GM12891 (cell line): Measurements from ENCODE around the gene EXOC6. TPM values are rescaled to one million over a fixed set of nuclear protein-coding genes. Genes with fewer than 3 reads are reported as not detected.
A peak's percentile ranks its signal among the peaks of the same experiment; 100 is the strongest.

Source experiments
- DNase-seq: peaks from one replicate; pipeline ENCODE4 v3.0.0; 2011; ENCODE audit warnings: low spot score; ENCODE audit not compliant: insufficient read length
- FAIRE-seq: peaks from 2 replicates; lab custom pipeline; 2011; peaks lifted over from hg19 to GRCh38; lab: Jason Lieb, UNC
- PAX5 ChIP-seq: IDR thresholded peaks from 2 replicates; pipeline ENCODE4 v1.6.1; 2011; ENCODE audit warnings: low read length, moderate library complexity, mild to moderate bottlenecking; ENCODE audit not compliant: insufficient read depth, severe bottlenecking
- POLR2A ChIP-seq: IDR thresholded peaks from 2 replicates; pipeline ENCODE4 v1.6.1; 2011; ENCODE audit warnings: low read depth, low read length, control low read depth
- POLR2AphosphoS5 ChIP-seq: IDR thresholded peaks from 2 replicates; pipeline ENCODE4 v1.6.1; 2011; ENCODE audit warnings: low read depth, low read length, control low read depth
- POU2F2 ChIP-seq: IDR thresholded peaks from 2 replicates; pipeline ENCODE4 v1.6.1; 2011; ENCODE audit warnings: low read depth, mild to moderate bottlenecking, control low read depth, low read length, moderate library complexity
- SPI1 ChIP-seq: IDR thresholded peaks from 2 replicates; pipeline ENCODE4 v1.6.1; 2011; ENCODE audit warnings: low read depth, low read length, control low read depth
- TAF1 ChIP-seq: IDR thresholded peaks from 2 replicates; pipeline ENCODE4 v1.6.1; 2011; ENCODE audit warnings: low read depth, low read length, control low read depth
- polyA plus RNA-seq: library from polyadenylated mRNA; unstranded; fragments of >200 nt; gene quantifications from one replicate; pipeline ENCODE4 v1.2.1, GENCODE V29; 2012; ENCODE audit warnings: low read depth, missing spikeins, inconsistent platforms; ENCODE audit not compliant: missing spikeins

Gene EXOC6
- polyA plus RNA-seq, result 4.1 TPM

GRCh38 chr10:92848441-92849233, at the start of gene EXOC6:
EXOC6 (plus strand) TSS chr10:92848520; CDS start chr10:92848534, 14 bp downstream.
- peak; percentile 87 for FAIRE-seq
- peak; percentile 77 for DNase-seq

GRCh38 chr10:92799568-92799967, 48.8 kb upstream of the EXOC6 start:
- no peak for FAIRE-seq

More at GRCh38 chr10:92848441-92849233, at the start of gene EXOC6:
- TF ChIP-seq TAF1 (peak; percentile 65), POLR2AphosphoS5 (peak; percentile 70), PAX5 (no peak), POLR2A (peak; percentile 69; the same call in 1 of the 2 replicates)

GRCh38 chr10:92800134-92800733, 48.1 kb upstream of the EXOC6 start:
- FAIRE-seq (no peak), DNase-seq (no peak)
- TF ChIP-seq POLR2AphosphoS5 (no peak), SPI1 (no peak), TAF1 (no peak), POU2F2 (no peak), PAX5 (no peak), POLR2A (no peak)

More at GRCh38 chr10:92799568-92799967, 48.8 kb upstream of the EXOC6 start:
- TF ChIP-seq PAX5 (no peak), POU2F2 (no peak), TAF1 (no peak), SPI1 (no peak), POLR2A (no peak), POLR2AphosphoS5 (no peak)
- no peak for DNase-seq

GRCh38 chr10:92801978-92802872, 46.1 kb upstream of the EXOC6 start:
- no peak for TF ChIP-seq PAX5
- TF ChIP-seq SPI1, result no peak
- TF ChIP-seq POLR2AphosphoS5, result no peak
- no peak for TF ChIP-seq POU2F2
- no peak for TF ChIP-seq POLR2A
- TF ChIP-seq TAF1, result no peak
- FAIRE-seq (no peak), DNase-seq (no peak)

GRCh38 chr10:92809840-92810239, 38.5 kb upstream of the EXOC6 start:
- FAIRE-seq (no peak), DNase-seq (no peak)
- TF ChIP-seq TAF1 (no peak), PAX5 (no peak), POLR2AphosphoS5 (no peak), POU2F2 (no peak), SPI1 (no peak), POLR2A (no peak)

GRCh38 chr10:92810934-92811532, 37.3 kb upstream of the EXOC6 start:
- peak; percentile 25 for DNase-seq
- no peak for FAIRE-seq
- peak; percentile 42 for TF ChIP-seq PAX5
- TF ChIP-seq SPI1, result peak; percentile 31; the same call in 1 of the 2 replicates
- no peak for TF ChIP-seq POLR2AphosphoS5

GRCh38 chr10:92811986-92812385, 36.3 kb upstream of the EXOC6 start:
- no peak for TF ChIP-seq SPI1
- FAIRE-seq, result no peak
- no peak for DNase-seq

- TF ChIP-seq POLR2AphosphoS5 (no peak), POU2F2 (no peak), POLR2A (no peak), PAX5 (no peak), TAF1 (no peak), SPI1 (no peak)
- FAIRE-seq (no peak), DNase-seq (no peak)
Observed at GRCh38 chr10:92813979-92814378, 34.3 kb upstream of the EXOC6 start.

- DNase-seq (no peak), FAIRE-seq (no peak)
- TF ChIP-seq POLR2AphosphoS5, result no peak
Observed at GRCh38 chr10:92814790-92815189, 33.5 kb upstream of the EXOC6 start.
